ENCODE results near the gene DNAAF2. TPM values are rescaled to one million over a fixed set of nuclear protein-coding genes. Genes with fewer than 3 reads are reported as not detected.

The DNAAF2 gene
- total and polyA plus RNA-seq, 2 of the 13 experiments (the other 11 are each of a cell fraction or from before 2014, with no cell fraction given): 6.1 to 13.6 TPM

DNA sequence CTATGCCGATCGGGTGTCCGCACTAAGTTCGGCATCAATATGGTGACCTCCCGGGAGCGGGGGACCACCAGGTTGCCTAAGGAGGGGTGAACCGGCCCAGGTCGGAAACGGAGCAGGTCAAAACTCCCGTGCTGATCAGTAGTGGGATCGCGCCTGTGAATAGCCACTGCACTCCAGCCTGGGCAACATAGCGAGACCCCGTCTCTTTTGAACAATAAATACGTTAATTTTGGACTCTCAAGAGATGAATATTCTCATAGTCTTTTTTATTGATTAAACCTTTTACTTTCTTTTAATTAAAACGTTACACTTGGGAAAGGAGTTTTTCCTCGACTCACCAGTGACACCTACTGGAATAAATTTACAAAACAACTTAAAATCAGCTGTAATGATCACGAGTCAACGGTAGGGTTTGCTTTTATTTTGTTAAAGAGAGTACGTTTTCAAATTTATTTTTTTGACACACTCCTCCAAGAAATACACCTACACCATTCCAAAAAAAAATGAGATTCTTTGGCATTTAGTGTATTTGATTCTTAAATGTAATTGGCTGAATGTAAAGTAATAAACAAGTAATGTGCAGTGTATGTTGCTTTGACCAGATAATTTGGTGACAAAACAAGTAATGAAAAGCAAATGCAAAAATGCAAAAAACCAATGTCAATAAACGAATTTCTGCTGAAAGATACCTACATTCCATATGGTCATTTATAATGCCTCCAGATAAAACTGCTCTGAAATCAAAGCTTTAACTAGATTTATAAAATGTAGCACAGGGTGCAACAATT is 48.2 kb downstream of the DNAAF2 start (continued):
- 0 out of 2 replicates have a peak, but pooled peaks have one; percentile 2 for TF ChIP-seq IRF2 (CRISPR knock-in tag; IDR thresholded peaks at IDR 0.05)
- no peak for TF ChIP-seq TRAFD1 (CRISPR knock-in tag; IDR thresholded peaks at IDR 0.05; ENCODE audit: borderline replicate concordance)
- TF ChIP-seq ZNF205 (CRISPR knock-in tag; IDR thresholded peaks at IDR 0.05): peak; percentile 56; the same call in 1 of the 2 replicates
- no peak for TF ChIP-seq NRL (CRISPR knock-in tag; IDR thresholded peaks at IDR 0.05; ENCODE audit: borderline replicate concordance)
- TF ChIP-seq RBM22 (optimal IDR thresholded peaks at IDR 0.05; ENCODE audit: low read length): no peak
- no peak for TF ChIP-seq ZNF549 (CRISPR knock-in tag; IDR thresholded peaks at IDR 0.05)
- TF ChIP-seq ZBED4 (CRISPR knock-in tag; IDR thresholded peaks at IDR 0.05; ENCODE audit: borderline replicate concordance): peak; percentile 3; the same call in 1 of the 2 replicates
- 0 out of 2 replicates have a peak, but pooled peaks have one; percentile 36 for TF ChIP-seq SMYD3 (CRISPR knock-in tag; IDR thresholded peaks at IDR 0.05)
- no peak for TF ChIP-seq FOXP1 (IDR thresholded peaks at IDR 0.05)
- no peak for TF ChIP-seq FOXP1 (CRISPR knock-in tag; IDR thresholded peaks at IDR 0.05)
- no peak for TF ChIP-seq ZNF652 (CRISPR knock-in tag; IDR thresholded peaks at IDR 0.05; ENCODE audit: borderline replicate concordance, low read depth)
- no peak for TF ChIP-seq ZNF598 (CRISPR knock-in tag; IDR thresholded peaks at IDR 0.05; ENCODE audit: borderline replicate concordance)
- TF ChIP-seq ASH2L (IDR thresholded peaks at IDR 0.05; ENCODE audit: insufficient read length, low read depth, low read length): peak; percentile 73
- TF ChIP-seq, protein P1, sequence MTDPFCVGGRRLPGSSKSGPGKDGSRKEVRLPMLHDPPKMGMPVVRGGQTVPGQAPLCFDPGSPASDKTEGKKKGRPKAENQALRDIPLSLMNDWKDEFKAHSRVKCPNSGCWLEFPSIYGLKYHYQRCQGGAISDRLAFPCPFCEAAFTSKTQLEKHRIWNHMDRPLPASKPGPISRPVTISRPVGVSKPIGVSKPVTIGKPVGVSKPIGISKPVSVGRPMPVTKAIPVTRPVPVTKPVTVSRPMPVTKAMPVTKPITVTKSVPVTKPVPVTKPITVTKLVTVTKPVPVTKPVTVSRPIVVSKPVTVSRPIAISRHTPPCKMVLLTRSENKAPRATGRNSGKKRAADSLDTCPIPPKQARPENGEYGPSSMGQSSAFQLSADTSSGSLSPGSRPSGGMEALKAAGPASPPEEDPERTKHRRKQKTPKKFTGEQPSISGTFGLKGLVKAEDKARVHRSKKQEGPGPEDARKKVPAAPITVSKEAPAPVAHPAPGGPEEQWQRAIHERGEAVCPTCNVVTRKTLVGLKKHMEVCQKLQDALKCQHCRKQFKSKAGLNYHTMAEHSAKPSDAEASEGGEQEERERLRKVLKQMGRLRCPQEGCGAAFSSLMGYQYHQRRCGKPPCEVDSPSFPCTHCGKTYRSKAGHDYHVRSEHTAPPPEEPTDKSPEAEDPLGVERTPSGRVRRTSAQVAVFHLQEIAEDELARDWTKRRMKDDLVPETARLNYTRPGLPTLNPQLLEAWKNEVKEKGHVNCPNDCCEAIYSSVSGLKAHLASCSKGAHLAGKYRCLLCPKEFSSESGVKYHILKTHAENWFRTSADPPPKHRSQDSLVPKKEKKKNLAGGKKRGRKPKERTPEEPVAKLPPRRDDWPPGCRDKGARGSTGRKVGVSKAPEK (CRISPR knock-in tag; IDR thresholded peaks at IDR 0.05; ENCODE audit: borderline replicate concordance): no peak
- TF ChIP-seq ZNF672 (CRISPR knock-in tag; IDR thresholded peaks at IDR 0.05): no peak
- TF ChIP-seq, protein P2, sequence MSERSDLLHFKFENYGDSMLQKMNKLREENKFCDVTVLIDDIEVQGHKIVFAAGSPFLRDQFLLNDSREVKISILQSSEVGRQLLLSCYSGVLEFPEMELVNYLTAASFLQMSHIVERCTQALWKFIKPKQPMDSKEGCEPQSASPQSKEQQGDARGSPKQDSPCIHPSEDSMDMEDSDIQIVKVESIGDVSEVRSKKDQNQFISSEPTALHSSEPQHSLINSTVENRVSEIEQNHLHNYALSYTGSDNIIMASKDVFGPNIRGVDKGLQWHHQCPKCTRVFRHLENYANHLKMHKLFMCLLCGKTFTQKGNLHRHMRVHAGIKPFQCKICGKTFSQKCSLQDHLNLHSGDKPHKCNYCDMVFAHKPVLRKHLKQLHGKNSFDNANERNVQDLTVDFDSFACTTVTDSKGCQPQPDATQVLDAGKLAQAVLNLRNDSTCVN (CRISPR knock-in tag; IDR thresholded peaks at IDR 0.05; ENCODE audit: borderline replicate concordance): no peak
- peak; percentile 92; the same call in 1 of the 2 replicates for TF ChIP-seq SSRP1 (CRISPR knock-in tag; IDR thresholded peaks at IDR 0.05)
- TF ChIP-seq ZNF678 (CRISPR knock-in tag; IDR thresholded peaks at IDR 0.05): no peak
- TF ChIP-seq NFIB (CRISPR knock-in tag; IDR thresholded peaks at IDR 0.05; ENCODE audit: borderline replicate concordance): no peak
- no peak for TF ChIP-seq HNRNPH1 (optimal IDR thresholded peaks at IDR 0.05; ENCODE audit: low read depth, low read length)
- TF ChIP-seq TP53 (CRISPR knock-in tag; conservative IDR thresholded peaks at IDR 0.05): no peak
